GM12892 (cell line): Measurements from ENCODE around the gene SELENOT.

Experiments
- POLR2A ChIP-seq: IDR thresholded peaks from 2 replicates; pipeline ENCODE4 v1.6.1; 2011; ENCODE audit warnings: low read depth, low read length, control low read depth
- POLR2AphosphoS5 ChIP-seq: IDR thresholded peaks from 2 replicates; pipeline ENCODE4 v1.6.1; 2011; ENCODE audit warnings: low read depth, low read length, control low read depth
- TAF1 ChIP-seq: IDR thresholded peaks from 2 replicates; pipeline ENCODE4 v1.6.1; 2011; ENCODE audit warnings: low read depth, mild to moderate bottlenecking, control low read depth, low read length, borderline replicate concordance

GRCh38 chr3:150597646-150598045 is 5.5 kb upstream of the SELENOT start:
- TF ChIP-seq POLR2A: no peak
- no peak for TF ChIP-seq TAF1
- TF ChIP-seq POLR2AphosphoS5: no peak
